ENCODE measurements around the gene MCRIP2.
"Not testable (repeated sequence)": the region's sequence is repeated elsewhere in the genome, so short reads cannot be mapped to it uniquely, and the experiment has no call there.

MCRIP2 gene

GRCh38 chr16:641326-642188, at the start of gene MCRIP2:
Gene MCRIP2, plus strand, starts transcription at chr16:641828. Its CDS starts 164 bp downstream, at chr16:641992.
- DNase-seq: peak; percentile 70 to 71

- DNase-seq: no peak
Measured at GRCh38 chr16:591892-592517, 49.6 kb upstream of the MCRIP2 start.

GRCh38 chr16:592518-593306, 48.9 kb upstream of the MCRIP2 start:
- no peak for DNase-seq

- DNase-seq: no peak
Measured at GRCh38 chr16:593406-593805, 48.2 kb upstream of the MCRIP2 start.

GRCh38 chr16:593807-594206, 47.8 kb upstream of the MCRIP2 start:
- DNase-seq: no peak

- no peak for DNase-seq
Measured at GRCh38 chr16:595094-595528, 46.5 kb upstream of the MCRIP2 start.

GRCh38 chr16:595942-596735, 45.5 kb upstream of the MCRIP2 start:
- DNase-seq: no peak

- no peak for DNase-seq
Measured at GRCh38 chr16:596736-597060, 44.9 kb upstream of the MCRIP2 start.

- not testable (repeated sequence) for DNase-seq
Measured at GRCh38 chr16:597655-598054, 44.0 kb upstream of the MCRIP2 start.

GRCh38 chr16:598823-599739, 42.5 kb upstream of the MCRIP2 start:
- DNase-seq: no peak

GRCh38 chr16:600781-601180, 40.8 kb upstream of the MCRIP2 start:
- DNase-seq: no peak

GRCh38 chr16:603933-604332, 37.7 kb upstream of the MCRIP2 start:
- no peak for DNase-seq

GRCh38 chr16:606656-607307, 34.8 kb upstream of the MCRIP2 start:
- no peak for DNase-seq

GRCh38 chr16:608019-608418, 33.6 kb upstream of the MCRIP2 start:
- DNase-seq: peak in 1 of 2 donors; percentile 49

GRCh38 chr16:609316-609715, 32.3 kb upstream of the MCRIP2 start:
- no peak for DNase-seq

GRCh38 chr16:609984-610383, 31.6 kb upstream of the MCRIP2 start:
- no peak for DNase-seq

- peak; percentile 60 to 69 for DNase-seq
Measured at GRCh38 chr16:610513-611381, 30.9 kb upstream of the MCRIP2 start.

GRCh38 chr16:615122-615521, 26.5 kb upstream of the MCRIP2 start:
- no peak for DNase-seq

- no peak for DNase-seq
Measured at GRCh38 chr16:616733-617586, 24.7 kb upstream of the MCRIP2 start.

Data from stimulated activated CD4-positive, alpha-beta T cell treated with anti-CD3 and anti-CD28 coated beads, Interleukin-2, amount 100 ng/mL, for 48 hours (primary cell).